ENCODE results near the gene ZNF582.

DNA sequence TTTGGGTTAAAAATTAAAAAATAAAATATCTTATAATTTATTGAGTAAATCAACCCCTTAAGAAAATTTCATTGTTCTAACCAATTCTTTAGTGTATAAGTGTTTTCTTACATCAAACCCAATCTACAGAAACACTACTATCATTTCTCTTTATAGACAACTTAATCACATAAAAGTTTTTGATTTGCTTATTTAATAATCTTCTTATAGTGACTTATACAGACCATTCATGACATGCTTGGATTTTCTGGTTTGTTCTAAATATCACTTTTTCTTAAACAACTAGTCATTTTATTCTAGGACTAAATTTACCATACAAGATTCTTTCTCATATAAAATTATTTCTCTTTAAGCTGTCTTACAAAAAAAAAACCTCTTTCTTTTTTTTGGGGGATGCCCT lies 51.4 kb downstream of the ZNF582 start:
- TF ChIP-seq CREB1 (CRISPR knock-in tag; IDR thresholded peaks at IDR 0.05; ENCODE audit: low read depth), result no peak
- TF ChIP-seq ETS1 (IDR thresholded peaks at IDR 0.05), result no peak
- TF ChIP-seq CTCF (conservative IDR thresholded peaks at IDR 0.05; ENCODE audit: low read depth in 2 of 2), result no peak
- TF ChIP-seq, protein P1, sequence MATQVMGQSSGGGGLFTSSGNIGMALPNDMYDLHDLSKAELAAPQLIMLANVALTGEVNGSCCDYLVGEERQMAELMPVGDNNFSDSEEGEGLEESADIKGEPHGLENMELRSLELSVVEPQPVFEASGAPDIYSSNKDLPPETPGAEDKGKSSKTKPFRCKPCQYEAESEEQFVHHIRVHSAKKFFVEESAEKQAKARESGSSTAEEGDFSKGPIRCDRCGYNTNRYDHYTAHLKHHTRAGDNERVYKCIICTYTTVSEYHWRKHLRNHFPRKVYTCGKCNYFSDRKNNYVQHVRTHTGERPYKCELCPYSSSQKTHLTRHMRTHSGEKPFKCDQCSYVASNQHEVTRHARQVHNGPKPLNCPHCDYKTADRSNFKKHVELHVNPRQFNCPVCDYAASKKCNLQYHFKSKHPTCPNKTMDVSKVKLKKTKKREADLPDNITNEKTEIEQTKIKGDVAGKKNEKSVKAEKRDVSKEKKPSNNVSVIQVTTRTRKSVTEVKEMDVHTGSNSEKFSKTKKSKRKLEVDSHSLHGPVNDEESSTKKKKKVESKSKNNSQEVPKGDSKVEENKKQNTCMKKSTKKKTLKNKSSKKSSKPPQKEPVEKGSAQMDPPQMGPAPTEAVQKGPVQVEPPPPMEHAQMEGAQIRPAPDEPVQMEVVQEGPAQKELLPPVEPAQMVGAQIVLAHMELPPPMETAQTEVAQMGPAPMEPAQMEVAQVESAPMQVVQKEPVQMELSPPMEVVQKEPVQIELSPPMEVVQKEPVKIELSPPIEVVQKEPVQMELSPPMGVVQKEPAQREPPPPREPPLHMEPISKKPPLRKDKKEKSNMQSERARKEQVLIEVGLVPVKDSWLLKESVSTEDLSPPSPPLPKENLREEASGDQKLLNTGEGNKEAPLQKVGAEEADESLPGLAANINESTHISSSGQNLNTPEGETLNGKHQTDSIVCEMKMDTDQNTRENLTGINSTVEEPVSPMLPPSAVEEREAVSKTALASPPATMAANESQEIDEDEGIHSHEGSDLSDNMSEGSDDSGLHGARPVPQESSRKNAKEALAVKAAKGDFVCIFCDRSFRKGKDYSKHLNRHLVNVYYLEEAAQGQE (IDR thresholded peaks at IDR 0.05; ENCODE audit: unreplicated experiment), result no peak
- TF ChIP-seq EZH2 (IDR thresholded peaks at IDR 0.05; ENCODE audit: low read depth, unreplicated experiment), result no peak
- no peak for TF ChIP-seq POLR2AphosphoS5 (IDR thresholded peaks at IDR 0.05; ENCODE audit: low read depth)
- no peak for TF ChIP-seq EZH2phosphoT487 (IDR thresholded peaks at IDR 0.05; ENCODE audit: unreplicated experiment)
- no peak for TF ChIP-seq NANOG (IDR thresholded peaks at IDR 0.05; ENCODE audit: borderline replicate concordance)
- no peak for TF ChIP-seq STAT1 (IDR thresholded peaks at IDR 0.05; ENCODE audit: unreplicated experiment)
- TF ChIP-seq JUNB (IDR thresholded peaks at IDR 0.05; ENCODE audit: unreplicated experiment), result no peak
- TF ChIP-seq ZNF462 (CRISPR knock-in tag; IDR thresholded peaks at IDR 0.05), result no peak

All from GM23338 (cell line).